RWPE2 (cell line): ENCODE measurements around the gene COASY.
"Not testable (repeated sequence)": the region's sequence is repeated elsewhere in the genome, so short reads cannot be mapped to it uniquely, and the experiment has no call there.

Experiments used
- ATAC-seq: fragments of 200-7000 bp; cut with Tn5 transposase; 3 replicates; pipeline ENCODE4 v1.9.1; 2021; ENCODE audit warnings: low read depth
- DNase-seq: peaks from one replicate; pipeline ENCODE4 v3.0.0-alpha.2; 2020; ENCODE audit warnings: low spot score
- H3K27ac ChIP-seq: fragments of 450-650 bp; 2 replicates; pipeline ENCODE4 v1.5.1; 2017; ENCODE audit warnings: mild to moderate bottlenecking; ENCODE audit not compliant: poor library complexity, severe bottlenecking
- H3K27me3 ChIP-seq: fragments of 250-450 bp; sonication (Bioruptor Pico); 2 replicates; pipeline ENCODE4 v1.5.1; 2021; ENCODE audit warnings: mild to moderate bottlenecking, moderate library complexity; ENCODE audit not compliant: insufficient read depth, poor library complexity, severe bottlenecking
- H3K36me3 ChIP-seq: fragments of 250-450 bp; sonication (Bioruptor Pico); 2 replicates; pipeline ENCODE4 v1.5.1; 2020; ENCODE audit warnings: low read depth, mild to moderate bottlenecking, moderate library complexity
- H3K4me1 ChIP-seq: fragments of 250-450 bp; sonication (Bioruptor Pico); 2 replicates; pipeline ENCODE4 v1.5.1; 2021; ENCODE audit warnings: mild to moderate bottlenecking, moderate library complexity; ENCODE audit not compliant: insufficient read depth, poor library complexity, severe bottlenecking
- H3K4me3 ChIP-seq: fragments of 250-450 bp; sonication (Bioruptor Pico); 2 replicates; pipeline ENCODE4 v1.5.1; 2021; ENCODE audit warnings: mild to moderate bottlenecking, moderate library complexity; ENCODE audit not compliant: severe bottlenecking
- H3K9me3 ChIP-seq: fragments of 250-450 bp; sonication (Bioruptor Pico); 2 replicates; pipeline ENCODE4 v1.5.1; 2021; ENCODE audit warnings: mild to moderate bottlenecking, moderate library complexity; ENCODE audit not compliant: severe bottlenecking
- CTCF ChIP-seq: fragments of 450-650 bp; IDR thresholded peaks from one replicate; pipeline ENCODE4 v1.5.1; 2017; ENCODE audit warnings: mild to moderate bottlenecking, moderate library complexity; ENCODE audit not compliant: poor library complexity, severe bottlenecking

The COASY gene

GRCh38 chr17:42538482-42538881 lies 23.5 kb upstream of the COASY start:
- no peak overlapping the region for H3K4me3 ChIP-seq
- no peak for DNase-seq
- no peak for ATAC-seq
- H3K36me3 ChIP-seq, result peaks cover 9% of the 10 kb centered on the region
- no peak for TF ChIP-seq CTCF
- H3K9me3 ChIP-seq, result no peaks in the 10 kb centered on the region
- H3K4me1 ChIP-seq, result peaks cover 9% of the 10 kb centered on the region
- no peak overlapping the region for H3K27ac ChIP-seq
- no peaks in the 10 kb centered on the region for H3K27me3 ChIP-seq

GRCh38 chr17:42540558-42540957 lies 21.4 kb upstream of the COASY start:
- peak overlapping the region; percentile 40 for H3K27ac ChIP-seq
- not testable (repeated sequence) for H3K4me1 ChIP-seq, H3K4me3 ChIP-seq, H3K36me3 ChIP-seq, DNase-seq, ATAC-seq, H3K27me3 ChIP-seq, H3K9me3 ChIP-seq

- H3K36me3 ChIP-seq, result peaks cover 9% of the 10 kb centered on the region
- H3K27me3 ChIP-seq, result no peaks in the 10 kb centered on the region
- ATAC-seq (peak; percentile 28), DNase-seq (no peak)
- no peak for TF ChIP-seq CTCF
- H3K9me3 ChIP-seq, result no peaks in the 10 kb centered on the region
- H3K4me1 ChIP-seq, result peaks cover 6% of the 10 kb centered on the region
- H3K4me3 ChIP-seq, result no peak overlapping the region
- H3K27ac ChIP-seq, result peak overlapping the region; percentile 40
These were observed 20.7 kb upstream of the COASY start for GRCh38 chr17:42541041-42541833.

GRCh38 chr17:42543190-42544079 lies 18.5 kb upstream of the COASY start:
- Histone ChIP-seq H3K36me3 (peaks cover 9% of the 10 kb centered on the region), H3K9me3 (no peaks in the 10 kb centered on the region), H3K4me3 (no peak overlapping the region), H3K27ac (no peak overlapping the region), H3K4me1 (peaks cover 6% of the 10 kb centered on the region), H3K27me3 (no peaks in the 10 kb centered on the region)
- no peak for ATAC-seq
- no peak for TF ChIP-seq CTCF
- DNase-seq, result no peak

- H3K4me3 ChIP-seq, result no peak overlapping the region
- TF ChIP-seq CTCF, result no peak
- H3K27ac ChIP-seq, result no peak overlapping the region
- no peaks in the 10 kb centered on the region for H3K9me3 ChIP-seq
- DNase-seq (no peak), ATAC-seq (no peak)
- H3K4me1 ChIP-seq, result peaks cover 6% of the 10 kb centered on the region
- peaks cover 4% of the 10 kb centered on the region; the same call in 1 of the 2 replicates for H3K36me3 ChIP-seq
- H3K27me3 ChIP-seq, result no peaks in the 10 kb centered on the region
These were observed 17.1 kb upstream of the COASY start for GRCh38 chr17:42544874-42545283.

GRCh38 chr17:42545755-42546505 lies 16.0 kb upstream of the COASY start:
- ATAC-seq, DNase-seq: not testable (repeated sequence)

More at GRCh38 chr17:42545755-42546505, 16.0 kb upstream of the COASY start:
- not testable (repeated sequence) for H3K4me3 ChIP-seq, H3K4me1 ChIP-seq, H3K36me3 ChIP-seq, H3K27ac ChIP-seq, H3K9me3 ChIP-seq, H3K27me3 ChIP-seq
